GM12872 (cell line): ENCODE results near the gene SFMBT2.

Source experiments
- TF ChIP-seq, protein P1 (sequence below): IDR thresholded peaks from 3 replicates; pipeline ENCODE4 v1.5.1; 2011; ENCODE audit warnings: low read depth, mild to moderate bottlenecking, low read length, moderate library complexity; ENCODE audit not compliant: insufficient read depth

Gene SFMBT2

DNA sequence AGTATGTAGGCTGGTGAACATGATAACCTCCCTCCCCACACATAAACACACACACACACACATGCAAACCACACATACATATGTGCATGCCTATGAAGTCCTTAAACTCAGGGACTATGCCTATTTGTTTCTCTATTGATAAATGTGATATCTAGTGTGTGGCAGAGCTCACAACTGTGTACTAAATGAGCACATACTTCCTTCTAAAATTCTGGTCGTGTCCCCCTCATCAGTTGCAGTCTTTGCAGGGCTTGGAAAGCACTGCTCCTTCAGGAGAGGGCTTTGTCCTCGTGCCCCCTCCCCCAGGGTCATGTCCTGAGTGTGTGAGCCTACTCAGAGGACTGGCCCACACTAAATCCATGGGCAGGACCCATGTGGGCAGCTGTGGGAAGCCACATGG lies 94.0 kb downstream of the SFMBT2 start:
- TF ChIP-seq, protein P1, sequence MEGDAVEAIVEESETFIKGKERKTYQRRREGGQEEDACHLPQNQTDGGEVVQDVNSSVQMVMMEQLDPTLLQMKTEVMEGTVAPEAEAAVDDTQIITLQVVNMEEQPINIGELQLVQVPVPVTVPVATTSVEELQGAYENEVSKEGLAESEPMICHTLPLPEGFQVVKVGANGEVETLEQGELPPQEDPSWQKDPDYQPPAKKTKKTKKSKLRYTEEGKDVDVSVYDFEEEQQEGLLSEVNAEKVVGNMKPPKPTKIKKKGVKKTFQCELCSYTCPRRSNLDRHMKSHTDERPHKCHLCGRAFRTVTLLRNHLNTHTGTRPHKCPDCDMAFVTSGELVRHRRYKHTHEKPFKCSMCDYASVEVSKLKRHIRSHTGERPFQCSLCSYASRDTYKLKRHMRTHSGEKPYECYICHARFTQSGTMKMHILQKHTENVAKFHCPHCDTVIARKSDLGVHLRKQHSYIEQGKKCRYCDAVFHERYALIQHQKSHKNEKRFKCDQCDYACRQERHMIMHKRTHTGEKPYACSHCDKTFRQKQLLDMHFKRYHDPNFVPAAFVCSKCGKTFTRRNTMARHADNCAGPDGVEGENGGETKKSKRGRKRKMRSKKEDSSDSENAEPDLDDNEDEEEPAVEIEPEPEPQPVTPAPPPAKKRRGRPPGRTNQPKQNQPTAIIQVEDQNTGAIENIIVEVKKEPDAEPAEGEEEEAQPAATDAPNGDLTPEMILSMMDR, result no peak

DNA sequence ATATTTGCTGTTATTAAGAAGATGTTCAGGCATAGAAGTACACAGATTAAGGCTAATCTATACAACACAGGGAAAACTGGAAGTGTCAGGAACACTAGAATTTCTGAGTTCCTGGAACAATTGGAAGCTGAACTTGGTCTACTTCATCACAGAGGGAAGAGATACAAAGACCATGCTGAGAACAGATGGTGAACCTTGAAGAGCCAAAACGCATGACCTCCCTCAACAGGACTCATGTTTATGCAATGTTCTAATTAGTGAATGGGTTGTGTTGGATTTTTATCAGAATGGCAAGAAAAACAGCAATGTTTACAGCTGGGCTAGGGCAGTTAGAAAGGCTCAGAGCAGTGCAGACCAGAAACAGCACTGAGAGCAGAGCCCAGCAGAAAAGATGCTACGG lies 94.9 kb downstream of the SFMBT2 start:
- TF ChIP-seq, protein P1, result no peak

DNA sequence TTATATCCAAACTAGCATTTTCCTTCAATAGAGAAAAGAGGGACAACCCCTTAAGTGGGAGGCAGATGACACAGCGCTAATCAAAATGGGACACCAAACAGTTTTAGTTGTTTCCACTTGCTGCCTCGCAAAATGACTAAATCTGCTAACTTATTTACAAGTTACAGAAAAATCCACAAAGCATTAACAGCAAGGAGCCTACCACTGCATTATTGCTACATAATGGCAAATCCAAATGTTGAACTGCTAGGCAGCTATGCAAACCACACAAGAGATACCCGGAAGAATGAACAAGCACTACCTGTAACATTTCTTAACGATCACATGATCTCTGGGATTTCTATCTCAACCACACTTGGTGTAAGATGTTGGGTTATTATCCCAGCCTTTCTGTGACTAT lies 96.7 kb downstream of the SFMBT2 start:
- TF ChIP-seq, protein P1, result no peak

DNA sequence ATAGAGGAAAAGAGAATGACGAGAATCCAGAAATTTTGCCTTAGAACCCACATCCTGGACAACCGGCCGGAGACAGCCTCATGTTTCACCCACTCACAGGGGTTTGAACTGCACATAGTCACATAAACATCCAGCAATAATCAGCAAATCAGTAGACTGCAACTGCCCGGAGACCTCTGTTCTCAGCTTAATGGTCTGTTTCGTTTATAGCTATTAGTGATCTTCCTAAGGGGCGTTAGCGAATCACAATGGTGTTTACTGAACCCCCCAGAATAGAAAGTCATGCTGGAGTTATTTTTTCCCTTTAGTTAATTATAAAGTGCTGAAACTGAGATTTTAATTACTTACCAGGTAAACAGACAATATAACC lies 98.4 kb downstream of the SFMBT2 start:
- TF ChIP-seq, protein P1, result no peak

DNA sequence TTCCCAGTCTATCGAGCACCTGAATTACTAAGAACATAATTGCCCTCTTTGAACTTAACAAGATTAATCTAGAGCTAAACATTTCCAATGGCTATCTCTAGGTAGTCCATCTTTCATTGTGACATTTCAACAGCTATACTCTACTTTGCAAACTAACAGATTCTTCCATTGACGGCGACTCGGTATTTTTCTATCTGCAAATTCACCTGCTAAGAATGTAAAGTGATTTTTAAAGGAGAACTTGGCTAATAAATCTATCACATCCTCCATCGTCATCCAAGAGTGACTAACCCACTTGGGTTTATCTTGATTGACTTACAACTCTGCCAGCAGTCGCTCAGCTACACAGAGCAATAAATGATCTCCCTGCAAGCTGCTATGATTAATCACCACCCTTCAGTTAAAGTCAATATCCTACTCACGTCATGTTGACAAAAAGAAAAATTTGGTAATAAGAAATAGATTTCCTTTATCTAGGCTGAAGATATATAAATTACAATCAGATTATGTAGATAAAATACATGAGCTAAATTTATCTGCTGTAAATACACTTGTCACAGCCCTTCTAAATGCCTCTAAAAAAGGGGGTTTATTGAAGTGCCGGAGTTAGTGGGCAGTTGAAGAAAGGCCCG lies 99.5 kb downstream of the SFMBT2 start:
- TF ChIP-seq, protein P1, result no peak

DNA sequence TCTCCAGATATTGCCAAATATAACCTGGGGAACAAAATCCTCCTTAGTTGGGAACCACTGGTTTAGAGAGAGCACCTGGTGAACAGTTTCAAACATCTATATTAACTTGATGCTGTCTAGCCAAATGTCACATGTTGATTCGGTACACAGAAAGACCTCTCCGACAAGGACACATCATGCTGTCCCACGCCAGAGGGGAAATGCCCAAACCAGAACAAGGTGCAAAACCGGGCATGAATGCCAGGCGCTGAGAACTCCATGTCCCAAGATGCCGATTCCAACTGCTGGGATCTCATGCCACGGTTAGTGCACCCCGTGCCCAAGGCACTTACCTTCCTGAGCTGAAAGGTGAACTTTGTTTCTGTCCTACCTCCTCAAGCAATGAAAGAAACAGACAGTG lies 100.8 kb downstream of the SFMBT2 start:
- TF ChIP-seq, protein P1, result no peak

DNA sequence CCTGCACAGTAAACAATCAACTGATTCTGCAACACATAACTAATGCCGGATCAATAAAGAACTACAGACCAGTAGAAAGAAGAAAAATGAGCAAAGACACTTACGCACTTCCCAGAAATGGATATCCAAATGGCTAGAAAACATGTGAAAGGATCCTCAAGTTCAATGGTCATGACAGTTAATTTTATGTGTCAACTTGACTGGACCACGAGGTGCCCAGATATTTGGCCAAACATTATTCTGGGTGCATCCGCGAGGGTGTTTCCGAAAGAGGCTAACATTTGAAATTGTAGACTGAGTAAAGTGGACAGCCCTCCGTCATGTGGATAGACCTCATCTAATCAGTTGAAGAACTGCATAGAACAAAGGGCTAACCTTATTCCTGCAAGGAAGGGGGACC lies 102.0 kb downstream of the SFMBT2 start:
- TF ChIP-seq, protein P1, result no peak
